Loucy (cell line): Measurements from ENCODE around the gene RNF166.

ENCODE experiments used
- H2AFZ ChIP-seq: fragments of 200-600 bp; sonication (generic); 2 replicates; pipeline ENCODE4 v1.6.0; 2016; ENCODE audit warnings: antibody characterized with exemption, mild to moderate bottlenecking, low read length, moderate library complexity
- H3F3A ChIP-seq: fragments of 200-600 bp; 2 replicates; pipeline ENCODE4 v1.6.0; 2016; ENCODE audit warnings: antibody characterized with exemption, low read depth, mild to moderate bottlenecking
- H3K27me3 ChIP-seq: fragments of 200-600 bp; sonication (generic); 2 replicates; pipeline ENCODE4 v1.6.1; 2014; ENCODE audit warnings: low read length, mild to moderate bottlenecking; ENCODE audit not compliant: insufficient read depth, poor library complexity, severe bottlenecking
- H3K36me3 ChIP-seq: fragments of 200-600 bp; sonication (generic); 2 replicates; pipeline ENCODE4 v1.6.1; 2016; ENCODE audit warnings: low read length; ENCODE audit not compliant: insufficient read depth
- H3K4me1 ChIP-seq: fragments of 200-600 bp; sonication (generic); 2 replicates; pipeline ENCODE4 v1.5.1; 2014; ENCODE audit warnings: low read length, mild to moderate bottlenecking; ENCODE audit not compliant: insufficient read depth, poor library complexity, severe bottlenecking
- H3K4me2 ChIP-seq: fragments of 200-600 bp; sonication (generic); 2 replicates; pipeline ENCODE4 v1.6.0; 2014; ENCODE audit warnings: antibody characterized with exemption, low read length, low read depth, mild to moderate bottlenecking; ENCODE audit not compliant: poor library complexity, severe bottlenecking
- H3K4me3 ChIP-seq: fragments of 200-600 bp; sonication (generic); 2 replicates; pipeline ENCODE4 v1.5.1; 2014; ENCODE audit warnings: low read length, mild to moderate bottlenecking, mixed read lengths; ENCODE audit not compliant: poor library complexity, severe bottlenecking
- H3K79me2 ChIP-seq: fragments of 200-600 bp; sonication (generic); 2 replicates; pipeline ENCODE4 v1.6.1; 2014; ENCODE audit warnings: low read length; ENCODE audit not compliant: insufficient read depth
- H3K9ac ChIP-seq: fragments of 200-600 bp; sonication (generic); 2 replicates; pipeline ENCODE4 v1.6.0; 2014; ENCODE audit warnings: mild to moderate bottlenecking, low read depth, low read length, moderate library complexity; ENCODE audit not compliant: poor library complexity, severe bottlenecking
- H3K9me2 ChIP-seq: fragments of 200-600 bp; sonication (generic); replicated peaks from 2 replicates; pipeline ENCODE4 v1.6.1; 2016; ENCODE audit warnings: low read depth, low read length, mixed read lengths
- H3K9me3 ChIP-seq: fragments of 200-600 bp; sonication (generic); 2 replicates; pipeline ENCODE4 v1.6.1; 2014; ENCODE audit warnings: mild to moderate bottlenecking, antibody characterized with exemption, low read length, low read depth; ENCODE audit not compliant: insufficient read depth
- H4K20me1 ChIP-seq: fragments of 200-600 bp; sonication (generic); 2 replicates; pipeline ENCODE4 v1.6.0; 2014; ENCODE audit warnings: antibody characterized with exemption, low read length, mild to moderate bottlenecking; ENCODE audit not compliant: insufficient read depth, poor library complexity, severe bottlenecking
- CTCF ChIP-seq: fragments of 200-600 bp; sonication (generic); conservative IDR thresholded peaks from 2 replicates; pipeline ENCODE4 v1.5.1; 2014; ENCODE audit warnings: mild to moderate bottlenecking, antibody characterized with exemption, low read length
- EZH2phosphoT487 ChIP-seq: fragments of 200-600 bp; IDR thresholded peaks from 2 replicates; pipeline ENCODE4 v1.6.1; 2018; ENCODE audit warnings: antibody characterized with exemption, mild to moderate bottlenecking, moderate library complexity, borderline replicate concordance

RNF166 gene

GRCh38 chr16:88658714-88659113 lies 47.5 kb downstream of the RNF166 start:
- H3K4me2 ChIP-seq, result no peak overlapping the region
- no peak overlapping the region for H3K4me3 ChIP-seq
- H2AFZ ChIP-seq, result no peak overlapping the region
- no peaks in the 10 kb centered on the region for H4K20me1 ChIP-seq
- no peaks in the 10 kb centered on the region for H3K9me3 ChIP-seq
- TF ChIP-seq CTCF (no peak), EZH2phosphoT487 (no peak)
- no peaks in the 10 kb centered on the region for H3K4me1 ChIP-seq
- no peaks in the 10 kb centered on the region for H3K9me2 ChIP-seq
- no peak overlapping the region for H3K9ac ChIP-seq
- no peaks in the 10 kb centered on the region for H3F3A ChIP-seq
- no peaks in the 10 kb centered on the region for H3K27me3 ChIP-seq
- no peaks in the 10 kb centered on the region; the same call in 1 of the 2 replicates for H3K36me3 ChIP-seq
- H3K79me2 ChIP-seq, result peaks cover 34% of the 10 kb centered on the region; the same call in 1 of the 2 replicates

GRCh38 chr16:88657371-88657770 lies 48.8 kb downstream of the RNF166 start:
- H3K9me2 ChIP-seq, result no peaks in the 10 kb centered on the region
- H3K4me1 ChIP-seq, result no peaks in the 10 kb centered on the region
- no peak overlapping the region for H3K9ac ChIP-seq
- no peak for TF ChIP-seq EZH2phosphoT487
- TF ChIP-seq CTCF, result no peak
- H3K9me3 ChIP-seq, result no peaks in the 10 kb centered on the region
- H3K36me3 ChIP-seq, result no peaks in the 10 kb centered on the region; the same call in 1 of the 2 replicates
- H3K79me2 ChIP-seq, result peaks cover 30% of the 10 kb centered on the region; the same call in 1 of the 2 replicates
- no peaks in the 10 kb centered on the region for H4K20me1 ChIP-seq
- H3K27me3 ChIP-seq, result no peaks in the 10 kb centered on the region
- no peaks in the 10 kb centered on the region for H3F3A ChIP-seq
- H3K4me3 ChIP-seq, result no peak overlapping the region
- no peak overlapping the region for H2AFZ ChIP-seq
- H3K4me2 ChIP-seq, result no peak overlapping the region

- Histone ChIP-seq H4K20me1 (no peaks in the 10 kb centered on the region), H3K4me2 (no peak overlapping the region), H3K27me3 (no peaks in the 10 kb centered on the region), H3K9ac (no peak overlapping the region), H3K36me3 (no peaks in the 10 kb centered on the region; the same call in 1 of the 2 replicates), H3K9me2 (no peaks in the 10 kb centered on the region), H3F3A (no peaks in the 10 kb centered on the region), H3K79me2 (peaks cover 22% of the 10 kb centered on the region; the same call in 1 of the 2 replicates), H2AFZ (no peak overlapping the region), H3K9me3 (no peaks in the 10 kb centered on the region), H3K4me3 (no peak overlapping the region), H3K4me1 (peaks cover 5% of the 10 kb centered on the region)
- TF ChIP-seq CTCF (no peak), EZH2phosphoT487 (no peak)
Measured at GRCh38 chr16:88656291-88656980, 49.8 kb downstream of the RNF166 start.
